HTERT RPE-1 (cell line): ENCODE data around the gene ZFAND3.

Experiments
- in situ Hi-C: fragments of 300-500 bp; cut with MboI; formaldehyde crosslinking; loops from 4 replicates; pipeline ENCODE4 v1.14.3; 2020; ENCODE audit warnings: low sequenced_read_pairs

The ZFAND3 gene

GRCh38 chr6:37826993-37827392 lies 7.5 kb downstream of the ZFAND3 start:
- in situ Hi-C loops, result no loop called here

- in situ Hi-C loops, result no loop called here
Observed at GRCh38 chr6:37827603-37828265, 8.2 kb downstream of the ZFAND3 start.

- in situ Hi-C loops, result no loop called here
Observed at GRCh38 chr6:37830225-37830624, 10.7 kb downstream of the ZFAND3 start.

GRCh38 chr6:37831457-37831856 lies 11.9 kb downstream of the ZFAND3 start:
- in situ Hi-C loops, result no loop called here

DNA sequence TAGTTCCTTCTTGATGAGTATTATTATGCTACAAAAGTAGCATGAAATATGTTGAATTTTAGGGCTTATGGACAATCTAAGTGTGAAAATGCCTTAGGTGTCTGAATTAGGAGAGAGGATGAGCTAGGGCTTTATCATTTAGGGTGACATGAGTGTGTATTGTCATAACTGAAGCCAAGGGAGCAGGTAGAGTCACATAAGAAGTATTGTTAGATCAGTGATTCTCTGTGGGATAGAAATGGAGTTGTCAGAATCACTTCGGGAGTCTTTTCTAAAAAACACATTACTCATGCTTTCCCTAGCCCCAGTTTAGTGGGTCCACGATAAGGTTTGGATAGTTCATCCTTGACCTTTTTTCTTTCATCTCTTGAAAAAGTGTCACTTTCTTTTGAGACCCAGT lies 16.4 kb downstream of the ZFAND3 start:
- in situ Hi-C loops, result no loop called here

GRCh38 chr6:37838219-37838921 lies 18.8 kb downstream of the ZFAND3 start:
- in situ Hi-C loops, result no loop called here

GRCh38 chr6:37840143-37840939 lies 20.8 kb downstream of the ZFAND3 start:
- in situ Hi-C loops, result no loop called here

DNA sequence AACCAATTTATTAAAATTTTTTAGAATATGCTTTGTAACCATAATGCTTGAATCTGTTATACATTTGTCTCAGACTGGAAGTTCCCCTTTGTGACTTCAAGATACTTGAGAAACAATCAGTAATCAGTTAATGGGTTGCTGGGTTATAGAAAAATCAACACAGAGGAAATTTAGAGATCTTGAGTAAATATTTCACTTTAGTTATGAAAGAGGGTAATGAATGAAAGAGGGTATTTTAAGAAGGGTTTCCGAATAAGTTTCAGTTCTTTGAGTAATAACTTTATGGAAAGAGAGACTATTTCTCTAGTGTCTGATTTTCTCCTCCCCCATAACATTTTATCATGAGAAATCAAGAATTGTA lies 21.4 kb downstream of the ZFAND3 start:
- in situ Hi-C loops, result no loop called here

DNA sequence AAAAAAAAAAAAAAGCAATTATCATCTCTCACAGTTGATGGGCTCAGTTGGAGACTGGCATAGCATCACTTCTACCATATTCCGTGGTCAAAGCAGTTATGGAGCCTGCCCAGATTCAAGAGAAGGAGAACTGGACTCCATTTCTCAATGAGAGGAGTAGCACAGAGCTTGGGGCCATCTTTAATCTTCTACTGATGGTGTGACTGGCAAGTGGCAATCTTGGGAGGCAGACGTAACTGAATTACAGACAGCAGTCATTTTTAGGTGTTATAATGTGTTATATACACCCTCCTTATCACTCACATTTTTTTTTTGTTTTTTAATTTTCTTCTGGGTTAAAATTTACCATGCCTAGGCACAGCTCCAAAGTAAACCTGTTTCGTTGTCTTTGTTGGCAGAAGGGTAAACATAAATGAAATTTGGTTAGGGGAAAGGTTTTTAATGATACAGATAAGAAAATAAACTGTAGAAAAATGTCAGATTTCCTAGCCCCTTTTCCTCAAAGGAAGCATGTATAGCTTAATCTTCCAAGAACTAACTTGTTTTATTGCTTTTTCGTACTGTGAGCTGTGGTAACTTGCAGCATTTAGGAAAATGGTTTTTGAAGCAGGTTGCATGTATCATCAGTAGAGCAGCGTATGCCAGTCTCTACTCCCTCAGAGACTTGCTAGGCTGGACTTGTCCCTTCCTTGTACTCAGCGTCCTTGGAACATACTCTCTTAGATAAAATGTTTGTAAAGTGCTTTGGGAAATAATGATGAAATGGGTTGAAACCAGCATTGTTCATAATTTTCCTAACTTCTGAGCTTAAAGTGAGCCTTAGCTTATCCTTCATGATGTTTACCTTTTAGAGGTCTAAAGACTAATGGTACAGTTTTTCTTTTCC lies 25.7 kb downstream of the ZFAND3 start:
- in situ Hi-C loops, result no loop called here

- in situ Hi-C loops, result no loop called here
Observed at GRCh38 chr6:37845930-37846329, 26.4 kb downstream of the ZFAND3 start.

- in situ Hi-C loops, result no loop called here
Observed at GRCh38 chr6:37847704-37848103, 28.2 kb downstream of the ZFAND3 start.

- in situ Hi-C loops, result no loop called here
Observed at GRCh38 chr6:37848371-37848770, 28.8 kb downstream of the ZFAND3 start.

DNA sequence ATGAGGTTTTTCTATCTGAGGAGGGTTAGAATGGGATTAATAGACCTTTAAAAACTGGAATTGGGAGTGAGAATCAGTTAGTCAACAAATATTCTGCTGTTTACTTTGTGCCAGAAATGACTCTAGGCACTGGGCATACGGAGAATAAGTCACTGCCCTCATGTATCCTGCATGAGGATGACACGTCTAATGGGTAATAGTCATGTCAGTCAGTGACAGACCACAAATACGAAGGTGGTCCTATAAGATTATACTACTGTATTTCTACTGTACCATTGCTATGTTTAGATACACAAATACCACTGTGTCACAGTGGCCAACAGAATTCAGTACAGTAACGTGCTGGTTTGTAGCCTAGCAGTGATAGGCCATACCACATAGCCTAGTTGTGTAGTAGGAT lies 30.7 kb downstream of the ZFAND3 start:
- in situ Hi-C loops, result no loop called here

- in situ Hi-C loops, result no loop called here
Observed at GRCh38 chr6:37850728-37851285, 31.3 kb downstream of the ZFAND3 start.

DNA sequence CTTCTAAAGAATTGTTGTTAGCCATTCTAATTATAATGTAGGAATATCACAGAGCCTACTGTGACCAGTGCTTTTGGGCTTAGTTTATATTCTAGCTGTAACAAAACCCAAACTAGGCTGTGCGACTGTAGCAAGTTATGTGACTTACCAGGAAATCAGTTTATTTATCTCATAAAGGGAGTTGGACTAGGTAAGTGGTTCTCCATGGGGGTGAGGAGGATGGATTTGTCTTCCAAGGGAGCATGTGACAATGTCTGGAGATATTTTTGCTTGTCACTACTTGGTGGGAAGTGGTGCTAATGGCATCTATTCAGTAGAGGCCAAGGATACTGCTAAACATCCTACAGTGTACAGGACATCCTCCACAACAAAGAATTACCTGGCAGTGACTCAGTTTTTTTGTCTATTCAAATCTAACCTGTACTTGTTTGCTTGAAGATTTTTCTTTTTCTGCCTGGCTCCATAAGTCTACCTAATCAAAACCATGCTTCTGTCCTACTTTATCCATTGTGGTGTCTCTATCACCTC lies 32.5 kb downstream of the ZFAND3 start:
- in situ Hi-C loops, result no loop called here

DNA sequence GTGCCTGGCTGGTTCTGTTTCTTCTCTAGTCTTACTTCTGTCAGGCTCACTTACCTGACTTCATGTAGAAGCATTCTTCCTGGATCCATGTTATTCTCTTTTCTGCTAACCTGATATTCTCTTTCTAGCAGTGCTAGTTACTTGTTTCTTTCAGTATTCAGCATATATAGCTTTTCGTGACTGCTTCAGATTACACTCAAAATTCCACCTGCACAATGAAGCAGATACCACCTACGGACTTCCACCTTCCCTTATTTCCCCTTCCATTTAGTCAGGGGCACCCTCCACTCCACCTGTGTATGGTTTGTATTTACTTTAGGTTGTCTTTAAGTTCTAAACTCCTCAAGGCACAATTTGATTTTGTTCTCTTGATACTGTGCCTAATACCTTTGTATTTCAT lies 36.8 kb downstream of the ZFAND3 start:
- in situ Hi-C loops, result no loop called here

DNA sequence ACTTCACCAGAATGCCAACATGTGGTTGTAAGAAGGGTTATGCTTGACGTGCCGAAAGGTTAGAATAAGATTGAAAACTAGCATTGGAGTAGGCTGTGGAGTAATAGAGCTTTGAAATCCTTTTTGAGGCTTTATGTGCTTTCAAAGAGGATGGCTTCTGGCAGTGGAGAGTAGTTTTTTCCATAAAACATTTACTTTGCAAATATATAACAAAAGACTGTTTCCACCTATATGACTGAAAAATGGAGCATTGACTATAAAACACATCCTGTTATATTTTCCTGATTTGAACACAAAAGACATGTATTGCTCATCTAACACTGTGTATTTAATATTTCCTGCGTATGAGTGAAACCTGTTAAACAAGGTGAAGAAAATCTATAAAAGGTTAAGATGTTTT lies 38.8 kb downstream of the ZFAND3 start:
- in situ Hi-C loops, result no loop called here

GRCh38 chr6:37860226-37860839 lies 40.8 kb downstream of the ZFAND3 start:
- in situ Hi-C loops, result no loop called here

DNA sequence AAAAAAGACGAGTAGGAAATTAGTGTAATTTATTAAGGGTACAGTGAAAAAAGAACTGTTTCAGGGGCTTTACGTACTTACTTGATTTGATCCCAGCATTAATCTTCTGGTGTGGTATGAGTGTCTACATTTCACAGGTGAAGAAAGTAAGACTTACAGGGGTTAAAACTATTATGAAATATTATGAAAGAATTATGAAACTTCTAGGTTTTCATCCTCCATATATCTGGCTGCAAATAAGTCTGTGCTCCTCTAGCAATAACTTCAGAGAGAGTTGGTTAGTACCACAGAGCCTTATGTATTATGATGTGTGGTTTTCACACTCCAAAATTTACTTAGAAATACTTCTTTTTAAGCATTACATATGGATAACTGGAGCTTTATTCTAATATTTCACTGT lies 41.9 kb downstream of the ZFAND3 start:
- in situ Hi-C loops, result no loop called here

- in situ Hi-C loops, result no loop called here
Observed at GRCh38 chr6:37862430-37862829, 42.9 kb downstream of the ZFAND3 start.
